GM21390 (cell line): ENCODE results near the gene MAGEA9B.
A peak's percentile ranks its signal among the peaks of the same experiment; 100 is the strongest.
"Not testable (repeated sequence)": the region's sequence is repeated elsewhere in the genome, so short reads cannot be mapped to it uniquely, and the experiment has no call there.

Experiments
- ATAC-seq: cut with Tn5 transposase; IDR thresholded peaks from one replicate; pipeline ENCODE4 v1.9.1; 2021; ENCODE audit not compliant: unreplicated experiment

Gene MAGEA9B

GRCh38 chrX:149587359-149587758 is at the start of gene MAGEA9B:
TSS of gene MAGEA9B (minus strand) at chrX:149587459. CDS start at chrX:149583179, 4,280 bp downstream.
- ATAC-seq: not testable (repeated sequence)

- no peak for ATAC-seq
Observed at GRCh38 chrX:149633511-149633910, 46.3 kb upstream of the MAGEA9B start.

- ATAC-seq: peak; percentile 88
Observed at GRCh38 chrX:149631234-149632165, 44.2 kb upstream of the MAGEA9B start, which contains the start of gene TMEM185A. TSS of gene TMEM185A (minus strand) at chrX:149631792. CDS start at chrX:149631580, 212 bp downstream.

- ATAC-seq: no peak
Observed at GRCh38 chrX:149630681-149631233, 43.5 kb upstream of the MAGEA9B start.

- ATAC-seq: no peak
Observed at GRCh38 chrX:149629730-149630387, 42.6 kb upstream of the MAGEA9B start.

GRCh38 chrX:149628768-149629167 is 41.5 kb upstream of the MAGEA9B start:
- no peak for ATAC-seq

- no peak for ATAC-seq
Observed at GRCh38 chrX:149628280-149628679, 41.0 kb upstream of the MAGEA9B start.

- not testable (repeated sequence) for ATAC-seq
Observed at GRCh38 chrX:149626829-149627228, 39.6 kb upstream of the MAGEA9B start.

GRCh38 chrX:149619662-149620061 is 32.4 kb upstream of the MAGEA9B start:
- ATAC-seq: not testable (repeated sequence)

- ATAC-seq: no peak
Observed at GRCh38 chrX:149618871-149619270, 31.6 kb upstream of the MAGEA9B start.

GRCh38 chrX:149611623-149612175 is 24.4 kb upstream of the MAGEA9B start:
- no peak for ATAC-seq

- ATAC-seq: no peak
Observed at GRCh38 chrX:149610511-149610910, 23.3 kb upstream of the MAGEA9B start.

- ATAC-seq: no peak
Observed at GRCh38 chrX:149607699-149608098, 20.4 kb upstream of the MAGEA9B start.

GRCh38 chrX:149605248-149605885 is 18.1 kb upstream of the MAGEA9B start:
- not testable (repeated sequence) for ATAC-seq

GRCh38 chrX:149598603-149599002 is 11.3 kb upstream of the MAGEA9B start:
- ATAC-seq: not testable (repeated sequence)

- not testable (repeated sequence) for ATAC-seq
Observed at GRCh38 chrX:149595943-149596342, 8.7 kb upstream of the MAGEA9B start.

- not testable (repeated sequence) for ATAC-seq
Observed at GRCh38 chrX:149595214-149595613, 8.0 kb upstream of the MAGEA9B start, which contains the start of gene HSFX2. TSS of gene HSFX2 (minus strand) at chrX:149595314. CDS start at chrX:149594700, 614 bp downstream.

- ATAC-seq: not testable (repeated sequence)
Observed at GRCh38 chrX:149590993-149591392, 3.7 kb upstream of the MAGEA9B start.

GRCh38 chrX:149585631-149586030 is 1.6 kb downstream of the MAGEA9B start:
- ATAC-seq: not testable (repeated sequence)

- peak; percentile 100 for ATAC-seq
Observed at GRCh38 chrX:149573456-149573855, 13.8 kb downstream of the MAGEA9B start.
